Measurements from ENCODE around the gene PIAS3. TPM values are rescaled to one million over a fixed set of nuclear protein-coding genes. Genes with fewer than 3 reads are reported as not detected.

Gene PIAS3
- total RNA-seq, result 70.4 TPM

GRCh38 chr1:145858901-145859490 is at the start of gene PIAS3:
Gene PIAS3, minus strand, starts transcription at chr1:145859081. Its CDS starts 91 bp downstream, at chr1:145858990.
- DNase-seq (ENCODE audit: low spot score), result peak; percentile 97

- no peak for DNase-seq (ENCODE audit: low spot score)
Observed at GRCh38 chr1:145908653-145909052, 49.8 kb upstream of the PIAS3 start.

- peak; percentile 36 for DNase-seq (ENCODE audit: low spot score)
Observed at GRCh38 chr1:145906954-145907753, 48.3 kb upstream of the PIAS3 start.

GRCh38 chr1:145901312-145902021 is 42.6 kb upstream of the PIAS3 start:
- DNase-seq (ENCODE audit: low spot score), result peak; percentile 17

- peak; percentile 34 for DNase-seq (ENCODE audit: low spot score)
Observed at GRCh38 chr1:145898756-145899155, 39.9 kb upstream of the PIAS3 start.

- DNase-seq (ENCODE audit: low spot score), result no peak
Observed at GRCh38 chr1:145897969-145898368, 39.1 kb upstream of the PIAS3 start.

- DNase-seq (ENCODE audit: low spot score), result no peak
Observed at GRCh38 chr1:145895471-145895870, 36.6 kb upstream of the PIAS3 start.

- no peak for DNase-seq (ENCODE audit: low spot score)
Observed at GRCh38 chr1:145893306-145894055, 34.6 kb upstream of the PIAS3 start.

GRCh38 chr1:145892486-145893087 is 33.7 kb upstream of the PIAS3 start:
- no peak for DNase-seq (ENCODE audit: low spot score)

- peak; percentile 95 for DNase-seq (ENCODE audit: low spot score)
Observed at GRCh38 chr1:145891587-145892485, 33.0 kb upstream of the PIAS3 start.

GRCh38 chr1:145891143-145891542 is 32.3 kb upstream of the PIAS3 start:
- DNase-seq (ENCODE audit: low spot score), result peak; percentile 53

GRCh38 chr1:145889722-145890121 is 30.8 kb upstream of the PIAS3 start:
- peak; percentile 47 for DNase-seq (ENCODE audit: low spot score)

- DNase-seq (ENCODE audit: low spot score), result peak; percentile 29
Observed at GRCh38 chr1:145887631-145888030, 28.8 kb upstream of the PIAS3 start.

- DNase-seq (ENCODE audit: low spot score), result no peak
Observed at GRCh38 chr1:145886816-145887215, 27.9 kb upstream of the PIAS3 start.

GRCh38 chr1:145886390-145886789 is 27.5 kb upstream of the PIAS3 start:
- no peak for DNase-seq (ENCODE audit: low spot score)

GRCh38 chr1:145885738-145886287 is 26.9 kb upstream of the PIAS3 start, which contains the start of gene ANKRD35:
Gene ANKRD35, minus strand, starts transcription at chr1:145885866. Its CDS starts 108 bp downstream, at chr1:145885758.
- DNase-seq (ENCODE audit: low spot score), result peak; percentile 86

GRCh38 chr1:145884675-145885074 is 25.8 kb upstream of the PIAS3 start:
- no peak for DNase-seq (ENCODE audit: low spot score)

GRCh38 chr1:145879775-145880174 is 20.9 kb upstream of the PIAS3 start:
- no peak for DNase-seq (ENCODE audit: low spot score)

- no peak for DNase-seq (ENCODE audit: low spot score)
Observed at GRCh38 chr1:145878724-145879123, 19.8 kb upstream of the PIAS3 start.

GRCh38 chr1:145877923-145878486 is 19.1 kb upstream of the PIAS3 start:
- peak; percentile 73 for DNase-seq (ENCODE audit: low spot score)

Data from ureter (tissue), 1 donor.